ENCODE results near the gene C10orf88. TPM values are rescaled to one million over a fixed set of nuclear protein-coding genes. Genes with fewer than 3 reads are reported as not detected.
A peak's percentile ranks its signal among the peaks of the same experiment; 100 is the strongest.

C10orf88 gene
- total and polyA plus RNA-seq, 2 of the 13 experiments (the other 11 are each of a cell fraction or from before 2014, with no cell fraction given) = 4.6 to 11.8 TPM

DNA sequence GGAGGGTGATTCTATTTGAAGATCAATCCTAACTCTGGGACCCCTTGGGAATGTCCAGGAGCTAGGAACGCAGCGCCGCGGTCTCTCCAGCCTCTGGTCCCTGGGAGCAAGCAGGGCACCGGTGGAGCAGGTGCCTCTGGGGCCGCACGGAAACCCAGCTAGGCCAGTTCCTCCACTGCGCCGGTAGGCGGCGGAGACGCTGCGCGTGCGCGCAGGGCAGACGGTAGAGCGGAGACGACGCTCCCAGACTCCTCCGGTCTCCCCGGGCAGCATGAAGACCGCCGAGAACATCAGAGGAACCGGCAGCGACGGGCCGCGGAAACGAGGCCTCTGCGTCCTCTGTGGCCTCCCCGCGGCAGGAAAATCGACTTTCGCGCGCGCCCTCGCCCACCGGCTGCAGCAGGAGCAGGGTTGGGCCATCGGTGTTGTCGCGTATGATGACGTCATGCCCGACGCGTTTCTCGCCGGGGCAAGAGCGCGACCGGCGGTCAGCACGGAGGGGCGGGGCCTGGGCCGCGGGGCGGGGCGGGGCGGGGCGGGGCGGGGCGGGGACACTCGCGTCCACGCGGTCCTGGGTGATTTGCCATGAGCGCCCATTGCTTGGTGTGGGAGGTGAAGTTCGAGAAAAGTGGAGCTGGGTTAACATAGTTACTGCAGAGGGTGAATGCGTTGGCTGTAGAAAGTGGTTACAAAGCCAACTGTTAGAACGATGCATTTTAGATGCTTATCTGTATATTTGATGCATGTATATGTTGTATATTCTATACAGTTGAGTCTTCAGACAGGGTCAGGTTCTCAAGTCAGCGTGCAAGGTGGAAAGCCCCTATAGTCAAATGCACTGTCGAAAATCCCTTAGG is 26.4 kb upstream of the C10orf88 start, which contains the start of gene PSTK (continued):
- TF ChIP-seq PAX8 (CRISPR knock-in tag; IDR thresholded peaks at IDR 0.05; ENCODE audit: borderline replicate concordance) (peak; percentile 48; the same call in 1 of the 2 replicates), RXRA (CRISPR knock-in tag; IDR thresholded peaks at IDR 0.05) (peak; percentile 78; the same call in 1 of the 2 replicates)
- TF ChIP-seq, protein P1, sequence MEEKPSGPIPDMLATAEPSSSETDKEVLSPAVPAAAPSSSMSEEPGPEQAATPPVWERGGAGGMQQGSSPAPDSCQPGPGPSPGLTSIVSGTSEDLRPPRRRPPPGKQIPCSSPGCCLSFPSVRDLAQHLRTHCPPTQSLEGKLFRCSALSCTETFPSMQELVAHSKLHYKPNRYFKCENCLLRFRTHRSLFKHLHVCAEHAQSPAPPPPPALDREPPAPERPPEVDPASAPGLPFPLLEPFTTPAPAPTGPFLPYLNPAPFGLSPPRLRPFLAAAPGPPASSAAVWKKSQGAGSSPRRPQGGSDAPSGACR (CRISPR knock-in tag; IDR thresholded peaks at IDR 0.05) = 0 out of 2 replicates have a peak, but pooled peaks have one; percentile 11

GRCh38 chr10:122974543-122975064 is 20.6 kb upstream of the C10orf88 start:
- H3K36me3 ChIP-seq (replicated peaks in 1 of 2; ENCODE audit: control insufficient read depth in 1 of 2, insufficient read depth in 2 of 2, low read length in 2 of 2) = no peaks in the 10 kb centered on the region
- in situ Hi-C loops (cut with HindIII; ENCODE audit: extremely low pct_ligation_motif_present, low pct_unique_long_range_greater_than_20kb) (no loop called here), intact Hi-C loops (cut with micrococcal nuclease; ENCODE audit: unreplicated experiment) (no loop called here)
- H4K20me1 ChIP-seq (ENCODE audit: insufficient read depth, low read length) = no peaks in the 10 kb centered on the region
- no peak overlapping the region for H2AFZ ChIP-seq (ENCODE audit: low read length)
- no peak for FAIRE-seq
- H3K27me3 ChIP-seq (ENCODE audit: control insufficient read depth in 1 of 2, insufficient read depth in 2 of 2, low read length in 2 of 2) = no peaks in the 10 kb centered on the region
- no peak for DNase-seq (ENCODE audit: low spot score)
- peak; percentile 66 for TF ChIP-seq ATF7 (IDR thresholded peaks at IDR 0.05)
- TF ChIP-seq ATF7 (CRISPR knock-in tag; IDR thresholded peaks at IDR 0.05) = no peak
- TF ChIP-seq ZFP62 (CRISPR knock-in tag; IDR thresholded peaks at IDR 0.05) = no peak
- WGBS (ENCODE audit: low lambda C conversion rate) = 63% methylated on average over 3 of the region's 3 CpGs
- H3K9ac ChIP-seq (ENCODE audit: insufficient read depth, low read depth, low read length) = no peak overlapping the region
- ATAC-seq = no peak
- H3K4me3 ChIP-seq (replicated peaks in 1 of 3; ENCODE audit: insufficient read depth in 1 of 3, low read depth in 2 of 3, low read length in 3 of 3) = no peak overlapping the region
- CTCF ChIA-PET (ENCODE audit: low intra/inter-chr PET ratio, low total read pairs) = no interaction called here
- no peaks in the 10 kb centered on the region for H3K79me2 ChIP-seq (ENCODE audit: insufficient read depth, low read length)
- H3K27ac ChIP-seq (ENCODE audit: extremely low read length, insufficient read depth, low read length) = no peak overlapping the region
- H3K9me3 ChIP-seq (ENCODE audit: low read length) = no peaks in the 10 kb centered on the region
- BruUV-seq (replicated peaks) = no TSS peak
- POLR2A ChIA-PET = no interaction called here
- peaks cover 27% of the 10 kb centered on the region for H3K4me1 ChIP-seq (ENCODE audit: insufficient read depth, low read length)
- H3K4me2 ChIP-seq (ENCODE audit: low read depth, low read length) = no peak overlapping the region

All from HepG2 (cell line).